OCI-M1 (cell line): Measurements from ENCODE around the gene APC2.
"Not testable (repeated sequence)": the region's sequence is repeated elsewhere in the genome, so short reads cannot be mapped to it uniquely, and the experiment has no call there.

Source experiments
- DNase-seq: peaks from one replicate; lab custom pipeline; 2025; lab: John Stamatoyannopoulos, UW

The APC2 gene

DNA sequence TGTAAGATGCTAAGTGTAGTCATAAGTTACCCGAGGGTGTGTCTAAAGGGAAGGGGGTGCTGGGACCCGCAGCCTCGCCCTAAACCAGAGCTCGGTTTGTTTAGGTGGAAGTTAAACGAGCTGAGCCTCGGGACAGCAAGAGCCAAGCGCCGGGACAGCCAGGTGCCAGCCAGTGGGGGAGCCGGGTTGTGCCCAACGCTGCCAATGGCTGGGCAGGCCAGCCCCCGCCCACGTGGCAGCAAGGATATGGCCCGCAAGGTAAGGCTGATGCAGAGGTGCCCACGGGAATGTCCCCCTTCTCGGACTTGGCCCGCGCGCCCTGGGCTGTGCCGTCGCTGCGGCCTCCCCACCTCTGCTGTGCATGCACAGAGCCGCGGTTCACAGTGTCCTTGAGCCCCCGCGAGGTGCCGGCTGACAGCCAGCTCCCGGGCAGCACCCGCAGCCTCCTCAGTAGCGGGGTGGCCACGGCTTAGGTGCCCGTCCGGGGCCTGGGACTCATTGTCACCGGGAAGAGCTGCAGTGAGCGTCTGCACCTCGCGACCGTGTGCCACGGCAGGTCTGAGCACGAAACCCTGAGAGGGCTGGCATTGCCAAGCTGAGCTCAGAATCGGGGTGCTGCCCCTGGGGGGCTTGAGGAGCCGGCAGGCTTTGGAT lies 21.1 kb upstream of the APC2 start:
- no peak for DNase-seq

DNA sequence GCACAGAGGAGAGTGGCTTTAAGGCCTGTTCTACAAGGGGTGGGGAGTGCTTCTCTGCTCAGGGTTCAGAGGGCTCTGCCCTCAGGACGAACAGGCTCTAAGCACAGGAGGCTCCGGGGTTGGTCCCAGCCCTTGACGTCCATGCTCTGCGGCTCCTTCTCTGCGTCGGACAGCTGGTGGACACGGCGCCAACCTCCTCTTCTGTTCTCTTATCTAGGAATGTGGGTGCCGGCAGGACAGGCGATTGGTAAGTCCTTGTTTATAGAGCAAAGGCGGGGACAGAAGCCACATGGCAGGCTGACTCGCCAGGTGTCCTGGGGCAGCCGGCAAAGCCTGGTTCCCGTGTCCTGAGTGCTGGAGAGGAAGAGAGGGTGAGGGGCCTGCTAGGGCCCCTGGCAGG lies 20.2 kb upstream of the APC2 start:
- no peak for DNase-seq

DNA sequence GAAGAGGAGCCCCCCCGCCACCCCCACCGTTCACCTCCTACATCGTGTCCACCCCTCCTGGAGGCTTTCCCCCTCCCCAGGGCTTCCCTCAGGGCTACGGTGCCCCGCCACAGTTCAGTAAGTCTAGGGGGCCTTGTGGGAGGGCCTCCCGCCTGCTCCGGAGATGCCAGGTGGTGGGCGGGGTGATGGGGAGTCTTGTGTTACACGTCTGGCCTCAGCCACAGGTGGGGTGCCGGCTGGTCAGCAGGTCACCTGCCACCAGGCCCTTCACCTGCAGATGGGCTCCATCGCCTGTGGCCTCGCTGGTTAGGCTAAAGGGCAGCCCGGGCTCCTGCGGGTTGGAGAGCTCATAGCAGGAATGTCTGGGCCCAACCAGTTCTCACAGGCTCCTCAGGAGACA lies 19.7 kb upstream of the APC2 start:
- no peak for DNase-seq

DNA sequence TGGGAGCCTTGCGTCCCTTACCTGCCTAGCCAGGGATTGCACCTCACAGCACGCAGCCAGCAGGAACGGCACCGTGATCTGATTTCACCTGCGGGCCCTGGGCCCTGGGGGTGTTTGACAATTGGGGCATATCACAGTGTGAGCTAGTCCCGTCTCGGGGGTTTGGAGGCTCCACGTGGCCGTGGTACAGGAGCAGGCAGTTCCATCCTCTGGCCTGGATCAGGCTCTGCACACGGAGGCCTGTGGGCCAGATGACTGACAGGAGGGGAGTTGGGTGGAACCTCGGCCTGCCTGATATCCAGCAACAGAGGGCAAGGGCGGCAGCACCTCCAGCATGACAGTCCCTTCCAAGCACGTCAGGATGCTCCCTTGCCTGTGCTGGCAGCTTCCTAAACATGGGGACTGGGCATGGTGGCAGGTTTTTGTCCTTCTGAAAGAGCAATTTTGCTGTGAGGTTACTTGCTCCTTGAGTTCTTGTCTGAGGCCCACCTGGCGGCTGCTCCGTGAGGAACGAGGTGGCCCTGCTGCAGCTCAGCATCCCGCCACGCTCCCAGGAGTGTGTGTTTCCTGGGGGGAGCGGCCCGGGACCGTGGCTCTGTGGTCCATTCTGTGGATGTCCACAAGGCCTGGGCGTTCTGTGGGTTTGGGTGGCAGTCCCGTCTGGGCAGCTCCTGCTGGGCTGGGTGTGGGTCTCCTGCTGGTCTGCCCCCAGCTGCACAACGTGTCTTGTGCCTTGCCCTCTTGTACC lies 18.0 kb upstream of the APC2 start:
- DNase-seq: no peak

DNA sequence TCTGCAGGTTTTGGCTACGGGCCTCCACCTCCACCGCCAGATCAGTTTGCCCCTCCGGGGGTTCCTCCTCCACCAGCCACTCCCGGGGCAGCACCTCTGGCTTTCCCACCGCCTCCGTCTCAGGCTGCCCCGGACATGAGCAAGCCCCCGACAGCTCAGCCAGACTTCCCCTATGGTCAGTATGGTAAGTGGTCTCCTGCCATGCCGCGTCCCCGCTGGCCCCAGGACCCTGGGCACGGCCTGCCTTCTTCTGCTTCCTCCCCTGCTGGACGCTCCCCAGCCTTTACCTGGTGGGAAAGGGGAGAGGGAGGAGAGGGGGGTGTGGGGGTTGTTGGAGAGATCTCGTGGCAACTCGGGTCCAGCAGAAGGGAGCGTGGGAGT lies 17.4 kb upstream of the APC2 start:
- no peak for DNase-seq

DNA sequence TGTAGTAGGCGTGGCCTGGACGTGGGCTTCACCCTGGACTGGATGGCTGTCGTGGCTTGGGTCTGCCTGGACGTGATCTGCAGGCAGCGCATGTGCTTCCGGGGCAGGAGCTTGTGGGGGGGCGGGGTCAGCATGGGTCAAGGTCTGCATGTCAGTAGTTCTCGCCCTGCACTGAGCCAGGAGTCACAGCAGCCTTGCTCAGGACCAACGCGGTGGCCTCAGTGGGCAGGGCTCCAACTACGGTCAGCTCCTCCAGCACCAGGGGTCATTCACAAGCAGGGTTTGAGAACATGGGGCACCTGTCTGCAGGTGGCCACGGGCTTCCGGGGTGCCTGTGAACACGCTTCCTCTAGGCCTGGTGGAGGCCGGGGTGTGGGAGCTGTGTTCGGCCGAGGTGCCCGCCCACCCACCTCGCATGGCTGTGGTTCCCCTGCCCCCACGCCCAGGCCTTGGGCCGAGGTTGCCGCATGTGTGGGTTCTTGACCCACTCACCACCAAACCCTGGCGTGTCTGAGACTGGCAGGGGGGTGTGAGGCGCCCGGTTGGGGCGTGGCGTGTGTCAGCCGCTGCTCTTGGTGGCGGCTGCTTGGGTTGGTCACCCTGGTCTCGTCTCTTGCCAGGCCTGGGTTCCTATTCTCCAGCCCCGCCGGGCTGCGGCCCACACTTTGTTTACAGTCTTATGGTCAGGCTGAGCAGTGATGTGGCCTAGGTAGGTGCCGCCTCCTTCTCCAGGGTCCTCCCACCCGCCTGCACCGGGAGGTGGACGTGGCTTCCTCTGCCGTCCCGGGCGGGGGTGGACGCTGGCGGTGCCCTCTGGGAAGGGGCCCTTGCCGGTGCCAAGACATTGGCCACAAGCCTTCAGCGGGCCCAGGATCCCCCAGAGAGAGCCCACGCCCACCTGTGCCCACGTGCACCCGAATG lies 16.5 kb upstream of the APC2 start:
- DNase-seq: no peak

DNA sequence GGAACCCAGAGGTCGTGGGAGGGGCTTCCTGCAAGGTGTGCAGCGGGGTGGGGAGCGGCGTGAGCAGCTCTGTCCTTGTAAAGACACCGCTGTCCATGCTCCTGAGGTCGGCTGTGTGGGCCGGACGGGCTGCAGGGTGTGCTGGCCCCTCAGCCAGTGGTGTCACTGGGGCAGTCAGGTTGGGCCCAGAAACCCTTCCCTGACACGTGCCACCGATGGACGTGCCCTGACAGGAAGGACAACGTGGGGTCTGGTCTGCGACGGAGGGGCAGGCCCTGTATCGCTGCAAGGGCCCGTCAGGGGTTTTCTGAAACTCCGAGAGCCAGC lies 15.9 kb upstream of the APC2 start:
- DNase-seq: no peak

DNA sequence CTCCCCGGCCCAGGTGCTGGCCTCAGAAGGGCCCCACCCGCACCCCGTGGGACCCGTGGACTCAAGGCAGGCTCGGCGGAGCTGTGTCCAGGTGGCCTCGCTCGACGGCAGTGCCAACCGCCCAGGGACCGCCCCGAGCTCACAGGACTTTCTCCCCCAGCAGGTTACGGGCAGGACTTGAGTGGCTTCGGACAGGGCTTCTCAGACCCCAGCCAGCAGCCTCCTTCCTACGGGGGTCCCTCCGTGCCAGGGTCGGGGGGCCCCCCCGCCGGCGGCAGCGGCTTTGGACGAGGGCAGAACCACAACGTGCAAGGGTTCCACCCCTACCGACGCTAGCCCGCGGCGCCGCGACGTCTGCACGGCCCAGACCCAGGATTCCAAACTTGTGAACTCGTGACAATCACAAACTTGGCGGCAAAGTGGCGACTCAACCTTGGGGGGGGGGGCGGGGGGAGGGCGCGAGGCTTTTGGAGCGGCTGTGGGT lies 15.3 kb upstream of the APC2 start:
- no peak for DNase-seq

DNA sequence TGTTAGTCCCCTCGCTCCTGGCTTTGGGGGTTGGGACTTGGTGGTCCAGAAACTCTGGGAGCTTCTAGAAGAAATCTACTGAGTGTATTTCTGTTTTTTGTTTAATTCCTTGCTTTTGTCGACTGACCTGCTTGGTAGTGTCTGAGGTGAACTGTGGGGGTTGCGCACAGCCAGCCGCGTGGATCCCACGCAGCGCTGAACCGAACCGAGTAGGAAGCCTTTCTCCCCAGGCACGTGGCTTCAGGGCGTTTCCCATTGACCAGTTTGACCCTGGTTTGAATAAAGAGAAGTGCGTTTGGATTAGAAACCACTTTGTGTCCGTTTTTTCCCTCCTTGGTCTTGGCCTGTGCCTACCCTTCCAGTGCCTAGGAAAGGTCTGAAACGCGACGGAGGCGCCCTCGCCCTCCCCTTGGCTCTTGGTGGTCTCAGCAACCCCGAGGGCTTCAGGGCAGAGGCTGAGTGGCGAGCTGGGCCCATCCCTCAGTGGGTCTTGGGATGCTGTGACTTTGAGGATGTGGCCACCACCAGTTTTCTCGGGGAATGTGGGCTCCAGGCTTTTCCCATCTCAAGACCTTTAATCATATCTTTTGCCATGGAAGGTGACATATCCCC lies 14.4 kb upstream of the APC2 start:
- DNase-seq: no peak

DNA sequence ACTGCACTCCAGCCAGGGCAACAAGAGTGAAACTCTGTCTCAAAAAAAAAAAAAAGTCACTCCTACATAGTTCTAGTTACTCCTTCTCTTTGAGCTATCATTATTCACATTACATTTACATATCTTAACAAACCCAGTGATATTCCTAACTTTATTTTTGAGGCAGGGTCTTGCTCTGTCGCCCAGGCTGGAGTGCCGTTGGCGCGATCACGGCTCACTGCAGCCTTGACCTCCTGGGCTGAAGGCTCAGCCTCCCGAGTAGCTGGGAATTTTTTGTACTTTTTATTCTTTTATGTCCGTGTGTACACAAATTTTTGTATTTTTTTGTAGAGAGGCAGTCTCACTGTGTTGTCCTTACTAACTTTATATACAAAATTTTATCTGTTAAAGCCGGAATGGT lies 12.3 kb upstream of the APC2 start:
- no peak for DNase-seq

DNA sequence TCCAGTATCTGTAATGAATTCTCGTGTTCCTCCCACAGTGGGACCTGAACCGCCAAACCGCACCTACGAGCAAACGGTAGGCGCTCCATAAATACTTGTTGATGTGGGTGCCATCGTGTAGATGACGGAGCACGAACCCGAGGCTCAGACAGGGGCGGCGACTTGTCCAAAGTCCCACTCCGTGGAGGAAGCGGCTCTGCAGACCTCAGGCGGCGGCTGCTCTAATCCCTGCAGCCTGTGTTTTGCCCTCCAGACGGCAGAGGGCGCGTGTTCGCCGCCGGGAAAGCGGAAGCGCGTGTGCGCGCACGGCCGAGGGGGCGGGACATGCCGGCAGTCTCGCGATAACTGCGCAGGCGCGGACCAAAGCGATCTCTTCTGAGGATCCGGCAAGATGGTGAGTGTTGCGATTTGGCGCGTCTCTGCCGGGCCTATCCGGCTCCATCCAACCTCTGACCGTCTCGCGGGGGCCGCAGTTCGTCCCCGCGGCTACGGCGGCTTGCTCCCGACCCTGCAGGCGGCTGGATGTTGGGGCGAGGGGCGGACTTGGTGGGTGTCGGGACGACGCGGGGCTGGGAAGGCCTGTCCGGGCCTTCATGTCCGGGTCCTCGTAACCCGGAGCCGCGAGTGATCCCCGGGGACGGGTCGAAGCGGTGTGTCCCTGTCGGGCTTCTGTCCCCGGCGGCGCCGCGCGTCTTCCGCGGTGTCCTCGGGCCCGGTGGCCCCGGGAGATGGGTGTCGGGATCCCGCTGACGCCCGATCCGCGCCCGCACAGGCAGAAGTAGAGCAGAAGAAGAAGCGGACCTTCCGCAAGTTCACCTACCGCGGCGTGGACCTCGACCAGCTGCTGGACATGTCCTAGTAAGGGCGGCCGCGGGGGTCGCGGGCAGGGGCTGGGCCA lies 11.6 kb upstream of the APC2 start, which contains the start of gene RPS15:
Gene RPS15 (plus strand): TSS at position 362 of the 898 bp plus-strand sequence. CDS start 30 bp downstream, at position 392.
- DNase-seq: peak; percentile 92

DNA sequence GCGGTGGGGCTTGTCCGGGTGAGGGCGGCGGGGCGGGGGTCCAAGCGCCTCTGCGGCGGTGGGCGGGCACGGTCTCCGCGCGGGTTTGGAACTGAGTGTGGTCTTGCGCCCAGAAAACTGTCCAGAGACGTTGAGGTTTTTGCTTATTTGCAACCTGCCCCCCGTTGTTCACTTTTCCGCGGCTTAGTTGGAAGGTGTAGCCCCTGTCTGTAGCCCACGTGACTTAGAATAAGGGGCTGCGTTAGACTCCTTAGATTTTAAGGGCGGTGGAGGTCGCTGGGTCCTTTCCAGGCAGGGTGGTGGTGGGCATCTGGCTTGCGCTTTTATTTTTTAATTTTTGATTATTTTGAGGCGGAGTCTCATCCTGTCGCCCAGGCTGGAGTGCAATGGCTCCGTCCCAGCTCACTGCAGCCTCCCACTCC lies 11.0 kb upstream of the APC2 start:
- no peak for DNase-seq

DNA sequence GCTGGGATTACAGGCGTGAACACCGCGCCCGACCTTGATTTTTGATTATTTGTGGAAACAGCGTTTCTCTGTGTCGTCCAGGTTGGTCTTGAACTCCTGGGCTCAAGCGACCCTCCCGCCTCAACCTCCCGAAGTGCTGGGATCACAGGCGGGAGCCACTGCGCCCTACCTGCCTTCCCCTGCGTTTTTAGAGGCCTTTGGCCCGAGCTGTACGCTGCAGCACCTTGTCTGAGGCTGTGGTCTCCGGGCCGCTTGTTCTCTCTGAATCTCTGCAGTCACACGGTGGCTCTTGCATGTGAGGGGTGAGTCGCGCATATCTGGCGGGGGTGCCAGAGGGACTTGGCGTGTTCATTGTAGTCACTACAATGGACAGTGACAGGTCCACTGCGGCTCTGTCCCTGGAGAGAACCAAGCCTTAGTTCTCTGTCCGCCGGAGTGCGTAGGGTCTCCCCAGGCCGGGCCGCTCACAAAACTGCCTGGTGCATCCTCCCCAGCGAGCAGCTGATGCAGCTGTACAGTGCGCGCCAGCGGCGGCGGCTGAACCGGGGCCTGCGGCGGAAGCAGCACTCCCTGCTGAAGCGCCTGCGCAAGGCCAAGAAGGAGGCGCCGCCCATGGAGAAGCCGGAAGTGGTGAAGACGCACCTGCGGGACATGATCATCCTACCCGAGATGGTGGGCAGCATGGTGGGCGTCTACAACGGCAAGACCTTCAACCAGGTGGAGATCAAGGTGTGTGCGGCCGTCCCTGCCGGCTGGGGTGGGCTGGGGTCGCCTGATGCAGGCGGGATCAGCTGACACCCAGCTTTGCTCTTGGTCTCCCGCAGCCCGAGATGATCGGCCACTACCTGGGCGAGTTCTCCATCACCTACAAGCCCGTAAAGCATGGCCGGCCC lies 10.2 kb upstream of the APC2 start:
- DNase-seq: not testable (repeated sequence)

DNA sequence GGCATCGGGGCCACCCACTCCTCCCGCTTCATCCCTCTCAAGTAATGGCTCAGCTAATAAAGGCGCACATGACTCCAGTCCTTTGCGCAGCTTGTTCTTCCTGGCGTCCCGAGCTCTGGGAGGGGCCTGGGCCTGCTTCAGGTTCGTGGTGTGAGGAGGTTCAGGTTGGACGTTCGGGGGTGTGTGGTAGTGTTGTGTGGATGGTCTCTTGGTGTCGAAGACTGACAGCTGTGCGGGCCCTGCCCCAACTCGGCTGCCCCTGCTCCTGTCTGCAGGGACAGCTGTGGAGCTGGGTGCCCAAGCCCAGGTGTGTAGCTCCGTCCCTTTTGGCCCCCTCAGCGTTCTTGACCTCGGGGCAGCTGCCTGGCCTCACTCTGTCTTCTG lies 9.5 kb upstream of the APC2 start:
- DNase-seq: no peak

DNA sequence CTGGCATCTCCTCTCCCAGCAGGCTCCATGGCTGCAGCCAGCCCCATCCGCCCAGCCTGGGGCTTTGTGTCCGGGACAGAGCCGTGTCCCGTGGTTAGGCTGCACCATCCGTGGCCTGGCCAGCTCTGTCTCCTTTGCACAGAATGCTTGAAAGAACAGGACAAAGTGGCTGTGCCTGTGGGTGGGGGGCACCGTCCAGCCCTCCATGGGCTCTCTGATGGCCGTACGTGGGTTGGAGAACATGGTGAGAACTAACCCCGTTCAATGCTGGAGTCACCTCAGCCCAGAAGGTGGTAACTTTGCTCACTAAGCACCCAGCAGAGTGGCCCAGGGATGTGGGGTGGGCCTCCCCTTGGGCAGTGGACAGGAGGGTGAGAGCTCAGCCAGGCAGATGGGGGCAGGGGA lies 8.9 kb upstream of the APC2 start:
- no peak for DNase-seq

DNA sequence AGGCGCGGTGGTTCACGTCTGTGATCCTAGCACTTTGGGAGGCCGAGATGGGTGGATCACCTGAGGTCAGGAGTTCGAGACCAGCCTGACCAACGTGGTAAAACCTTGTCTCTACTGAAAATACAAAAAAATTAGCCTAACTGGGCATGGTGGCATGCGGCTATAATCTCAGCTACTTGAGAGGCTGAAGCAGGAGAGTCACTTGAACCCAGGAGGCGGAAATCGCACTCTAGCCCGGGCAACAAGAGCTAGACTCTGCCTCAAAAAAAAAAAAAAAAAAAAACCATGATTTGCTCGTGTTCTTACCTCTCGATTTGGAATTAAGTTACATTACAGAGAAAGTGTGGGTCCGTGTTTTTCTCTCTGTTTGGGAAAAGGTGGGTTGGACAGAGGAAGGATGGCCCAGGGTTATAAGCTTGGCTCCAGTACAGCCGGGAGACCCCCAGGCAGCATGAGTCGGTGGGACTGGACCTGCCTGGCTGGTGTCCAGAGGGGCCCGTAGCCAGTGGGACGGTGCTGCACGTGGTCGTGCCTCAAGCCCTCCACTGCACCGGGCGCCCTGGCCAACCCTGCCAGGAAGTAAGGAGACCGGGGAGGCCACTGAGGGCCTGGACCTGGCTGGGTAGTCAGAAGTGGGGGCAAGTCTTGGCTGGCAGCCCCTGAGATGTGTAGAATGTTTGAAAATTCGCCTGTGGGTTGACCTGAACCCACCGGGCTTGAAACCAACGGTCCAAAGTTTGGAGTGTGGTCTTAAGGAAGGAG lies 8.1 kb upstream of the APC2 start:
- DNase-seq: no peak

DNA sequence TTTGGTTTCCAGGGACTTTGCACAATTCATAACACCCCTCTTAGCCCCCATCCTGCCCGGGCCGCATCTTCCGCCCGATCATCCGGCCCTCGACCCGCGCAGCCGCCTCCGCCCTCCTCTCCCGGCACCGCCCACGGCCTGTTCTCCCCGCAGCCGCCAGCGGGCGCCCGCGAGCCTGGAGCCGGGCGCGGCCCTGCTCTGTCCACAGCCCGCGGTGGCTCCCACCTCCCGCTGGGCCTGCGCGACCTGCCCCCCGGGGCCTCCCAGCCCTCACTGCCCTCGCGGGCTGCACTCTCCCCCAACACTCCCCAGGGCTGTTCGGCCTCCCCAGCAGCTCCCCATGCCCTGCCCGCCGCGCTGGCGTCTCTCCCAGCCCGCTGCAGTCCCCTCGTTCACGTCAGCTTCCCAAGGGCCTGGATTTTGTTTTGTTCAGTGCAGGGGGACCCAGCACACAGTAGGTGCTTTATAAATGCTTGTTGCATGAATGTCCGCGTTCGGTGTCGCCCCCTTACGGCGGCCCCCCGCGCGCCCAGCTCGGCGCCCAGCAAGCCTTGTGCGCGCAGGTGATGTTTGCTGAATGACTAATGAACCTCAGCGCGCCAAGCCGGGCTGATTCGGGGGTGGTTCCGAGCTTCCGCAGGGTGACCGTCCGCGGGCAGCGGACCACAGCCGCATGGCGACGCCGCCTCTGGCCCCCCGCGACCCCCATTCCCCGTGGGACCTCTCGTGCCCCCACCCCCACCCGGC lies 4.6 kb upstream of the APC2 start:
- DNase-seq: peak; percentile 69

DNA sequence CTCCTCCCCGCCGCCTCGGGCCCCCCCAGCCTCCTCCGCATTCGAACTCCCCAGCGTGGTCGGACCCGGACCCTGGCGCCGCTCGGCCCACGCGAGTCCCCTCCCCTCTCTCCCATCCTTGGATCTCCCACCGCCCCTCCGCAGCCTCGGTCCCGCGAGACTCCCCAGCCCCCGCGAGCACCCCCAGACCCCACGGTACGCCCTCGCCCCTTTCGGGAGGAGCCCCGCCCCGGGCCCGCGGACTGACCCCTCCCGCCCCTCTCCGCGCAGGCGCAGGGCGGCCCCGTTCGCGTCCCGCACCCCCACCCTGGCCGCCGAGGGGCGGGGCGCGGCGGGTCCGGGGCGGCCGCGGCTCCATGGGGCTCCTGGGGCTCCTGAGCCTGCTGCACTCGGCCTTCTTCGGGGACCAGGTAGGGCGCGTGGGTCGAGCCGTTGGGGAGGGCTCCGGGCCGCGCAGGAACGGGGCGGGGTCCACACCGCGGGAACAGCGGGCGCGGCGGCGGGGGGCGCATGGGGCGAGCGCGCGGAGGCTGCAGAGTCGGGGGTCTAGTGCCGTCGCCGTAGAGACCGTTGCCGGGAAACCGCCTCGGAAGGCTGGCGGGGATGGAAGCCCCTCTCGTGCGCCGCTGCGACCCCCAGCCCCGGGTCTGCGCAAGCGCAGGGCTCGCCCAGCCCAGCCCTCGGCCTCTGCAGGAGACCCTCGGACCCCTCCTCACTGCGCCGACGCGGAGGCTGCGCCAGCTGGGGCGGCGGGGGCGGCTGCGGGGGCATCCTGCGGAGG lies 3.8 kb upstream of the APC2 start:
- no peak for DNase-seq
